Astrocyte of the spinal cord (primary cell): ENCODE measurements around the gene SLC5A7.

Experiments
- DNase-seq: peaks from one replicate; pipeline ENCODE4 v3.0.0; 2011; ENCODE audit warnings: low read depth, low spot score
- H3K4me3 ChIP-seq: 2 replicates; pipeline ENCODE4 v1.5.1; 2011; ENCODE audit warnings: low read depth, mild to moderate bottlenecking, low read length, moderate library complexity
- CTCF ChIP-seq: IDR thresholded peaks from 2 replicates; pipeline ENCODE4 v1.5.1; 2012; ENCODE audit warnings: low read depth, mild to moderate bottlenecking, low read length, inconsistent platforms
- in situ Hi-C: cut with HindIII; loops from 2 replicates; pipeline ENCODE4 v1.10.0; 2017; ENCODE audit warnings: low sequenced_read_pairs

The SLC5A7 gene

GRCh38 chr2:108048752-108049151 is 62.4 kb downstream of the SLC5A7 start:
- H3K4me3 ChIP-seq, result no peak overlapping the region
- no peak for DNase-seq
- no peak for TF ChIP-seq CTCF
- in situ Hi-C loops, result no loop called here

- DNase-seq, result no peak
- no peak for TF ChIP-seq CTCF
- in situ Hi-C loops, result no loop called here
- no peak overlapping the region for H3K4me3 ChIP-seq
Measured at GRCh38 chr2:108058576-108059137, 72.3 kb downstream of the SLC5A7 start.

- DNase-seq, result no peak
- in situ Hi-C loops, result no loop called here
- H3K4me3 ChIP-seq, result no peak overlapping the region
- TF ChIP-seq CTCF, result no peak
Measured at GRCh38 chr2:108061439-108062042, 75.2 kb downstream of the SLC5A7 start.
